SK-N-SH treated with all-trans-retinoic acid at 6 μM for 48 hours (cell line): ENCODE results near the gene NT5C3B.

Source experiments
- ATAC-seq: fragments of 200-7000 bp; cut with Tn5 transposase; 3 replicates; pipeline ENCODE4 v1.9.1; 2020; ENCODE audit warnings: mild to moderate bottlenecking, moderate library complexity
- ARNTL ChIP-seq: fragments of 450-650 bp; formaldehyde crosslinking; IDR thresholded peaks from 2 replicates; pipeline ENCODE4 v1.5.0; 2020; ENCODE audit warnings: low read depth, mild to moderate bottlenecking, moderate library complexity, borderline replicate concordance
- BACH2 ChIP-seq: fragments of 250-450 bp; sonication (Bioruptor Pico); IDR thresholded peaks from 2 replicates; pipeline ENCODE4 v1.9.0; 2021; ENCODE audit warnings: mild to moderate bottlenecking, borderline replicate concordance
- CREB5 ChIP-seq: fragments of 250-450 bp; sonication (Bioruptor Pico); IDR thresholded peaks from 2 replicates; pipeline ENCODE4 v1.5.1; 2020; ENCODE audit warnings: low read depth, mild to moderate bottlenecking, moderate library complexity
- CSDC2 ChIP-seq: fragments of 250-450 bp; sonication (Bioruptor Pico); IDR thresholded peaks from 2 replicates; pipeline ENCODE4 v1.5.0; 2020; ENCODE audit warnings: mild to moderate bottlenecking, moderate library complexity
- CSRNP3 ChIP-seq: fragments of 250-450 bp; sonication (Bioruptor Pico); IDR thresholded peaks from 2 replicates; pipeline ENCODE4 v1.5.1; 2021; ENCODE audit warnings: mild to moderate bottlenecking, moderate library complexity
- GLIS3 ChIP-seq: fragments of 250-450 bp; sonication (Bioruptor Pico); IDR thresholded peaks from 2 replicates; pipeline ENCODE4 v1.5.0; 2020; ENCODE audit warnings: mild to moderate bottlenecking, moderate library complexity
- OSR1 ChIP-seq: fragments of 250-450 bp; sonication (Bioruptor Pico); IDR thresholded peaks from 2 replicates; pipeline ENCODE4 v1.8.0; 2022; ENCODE audit warnings: moderate library complexity, mild to moderate bottlenecking, inconsistent platforms
- PATZ1 ChIP-seq: fragments of 250-450 bp; sonication (Bioruptor Pico); IDR thresholded peaks from 2 replicates; pipeline ENCODE4 v1.8.0; 2020; ENCODE audit warnings: mild to moderate bottlenecking, moderate library complexity, borderline replicate concordance
- POU6F1 ChIP-seq: fragments of 250-450 bp; sonication (Bioruptor Pico); IDR thresholded peaks from 2 replicates; pipeline ENCODE4 v1.8.0; 2021; ENCODE audit warnings: low read depth, mild to moderate bottlenecking, moderate library complexity, borderline replicate concordance
- PPARA ChIP-seq: fragments of 250-450 bp; sonication (Bioruptor Pico); IDR thresholded peaks from 2 replicates; pipeline ENCODE4 v1.5.0; 2020; ENCODE audit warnings: mild to moderate bottlenecking, borderline replicate concordance
- SNAI2 ChIP-seq: fragments of 250-450 bp; sonication (Bioruptor Pico); IDR thresholded peaks from 2 replicates; pipeline ENCODE4 v1.5.0; 2020; ENCODE audit warnings: mild to moderate bottlenecking, moderate library complexity
- TCF4 ChIP-seq: fragments of 250-450 bp; sonication (Bioruptor Pico); IDR thresholded peaks from 2 replicates; pipeline ENCODE4 v1.8.0; 2021; ENCODE audit warnings: mild to moderate bottlenecking, moderate library complexity, borderline replicate concordance
- TOX ChIP-seq: fragments of 250-450 bp; sonication (Bioruptor Pico); IDR thresholded peaks from 2 replicates; pipeline ENCODE4 v1.8.0; 2021; ENCODE audit warnings: mild to moderate bottlenecking, moderate library complexity, borderline replicate concordance
- TSHZ2 ChIP-seq: fragments of 250-450 bp; sonication (Bioruptor Pico); IDR thresholded peaks from 2 replicates; pipeline ENCODE4 v1.5.0; 2020; ENCODE audit warnings: mild to moderate bottlenecking, moderate library complexity
- ZC3H10 ChIP-seq: fragments of 250-450 bp; sonication (Bioruptor Pico); IDR thresholded peaks from 2 replicates; pipeline ENCODE4 v1.5.1; 2021; ENCODE audit warnings: mild to moderate bottlenecking, moderate library complexity
- ZFP3 ChIP-seq: fragments of 250-450 bp; sonication (Bioruptor Pico); IDR thresholded peaks from 2 replicates; pipeline ENCODE4 v1.5.0; 2020; ENCODE audit warnings: mild to moderate bottlenecking, moderate library complexity
- ZFP30 ChIP-seq: fragments of 450-650 bp; formaldehyde crosslinking; IDR thresholded peaks from 2 replicates; pipeline ENCODE4 v1.5.0; 2022; ENCODE audit warnings: mild to moderate bottlenecking, moderate library complexity
- ZNF565 ChIP-seq: fragments of 450-650 bp; formaldehyde crosslinking; conservative IDR thresholded peaks from 2 replicates; pipeline ENCODE4 v1.5.0; 2020; ENCODE audit warnings: low read depth, mild to moderate bottlenecking, moderate library complexity

Gene NT5C3B

GRCh38 chr17:41792845-41793783, 42.9 kb downstream of the NT5C3B start:
- TF ChIP-seq TOX (CRISPR knock-in tag) (no peak), POU6F1 (CRISPR knock-in tag) (no peak), PATZ1 (CRISPR knock-in tag) (no peak), ARNTL (no peak), PPARA (no peak), ZNF565 (no peak), CREB5 (CRISPR knock-in tag) (no peak), ZC3H10 (CRISPR knock-in tag) (no peak)
- peak; percentile 77 for ATAC-seq

GRCh38 chr17:41787021-41787418, 49.0 kb downstream of the NT5C3B start:
- TF ChIP-seq BACH2 (CRISPR knock-in tag) (no peak), TCF4 (CRISPR knock-in tag) (no peak), PATZ1 (CRISPR knock-in tag) (no peak), CSRNP3 (CRISPR knock-in tag) (no peak), ZFP30 (CRISPR knock-in tag) (no peak), OSR1 (no peak), SNAI2 (no peak)
- ATAC-seq, result no peak

GRCh38 chr17:41786227-41787020, 49.6 kb downstream of the NT5C3B start, which contains the start of gene JUP:
TSS of gene JUP (minus strand) at chr17:41786711. CDS start at chr17:41771854, 14,857 bp downstream.
- ATAC-seq, result peak; percentile 100
- peak; percentile 24; the same call in 1 of the 2 replicates for TF ChIP-seq GLIS3 (CRISPR knock-in tag)
- peak; percentile 97 for TF ChIP-seq CSDC2 (CRISPR knock-in tag)
- peak; percentile 89 for TF ChIP-seq TSHZ2 (CRISPR knock-in tag)
- no peak for TF ChIP-seq ZC3H10 (CRISPR knock-in tag)
- TF ChIP-seq SNAI2, result peak; percentile 81; the same call in 1 of the 2 replicates
- no peak for TF ChIP-seq TOX (CRISPR knock-in tag)
- TF ChIP-seq ZFP3 (CRISPR knock-in tag), result peak; percentile 86
